Smooth muscle cell (in vitro differentiated cells): ENCODE results near the gene EN2. TPM values are rescaled to one million over a fixed set of nuclear protein-coding genes. Genes with fewer than 3 reads are reported as not detected.

Source experiments
- DNase-seq: peaks from one replicate; lab custom pipeline; 2025; ENCODE audit not compliant: unreplicated experiment; lab: John Stamatoyannopoulos, UW
- H2AFZ ChIP-seq: fragments of 200-600 bp; sonication (generic); 2 replicates; pipeline ENCODE4 v1.6.0; 2016; ENCODE audit warnings: antibody characterized with exemption, low read depth, mild to moderate bottlenecking
- H3F3A ChIP-seq: fragments of 200-600 bp; sonication (generic); 2 replicates; pipeline ENCODE4 v1.6.0; 2017; ENCODE audit warnings: antibody characterized with exemption, low read depth
- H3K27ac ChIP-seq: fragments of 200-600 bp; sonication (generic); 2 replicates; pipeline ENCODE4 v1.5.1; 2016; ENCODE audit warnings: low read depth, mild to moderate bottlenecking
- H3K27me3 ChIP-seq: fragments of 200-600 bp; sonication (generic); 2 replicates; pipeline ENCODE4 v1.6.1; 2016; ENCODE audit warnings: low read depth, mild to moderate bottlenecking
- H3K36me3 ChIP-seq: fragments of 200-600 bp; sonication (generic); 2 replicates; pipeline ENCODE4 v1.5.1; 2016; ENCODE audit warnings: low read depth
- H3K4me1 ChIP-seq: fragments of 200-600 bp; sonication (generic); 2 replicates; pipeline ENCODE4 v1.5.1; 2016; ENCODE audit warnings: low read depth
- H3K4me2 ChIP-seq: fragments of 200-600 bp; sonication (generic); 2 replicates; pipeline ENCODE4 v1.6.0; 2016; ENCODE audit warnings: mild to moderate bottlenecking
- H3K4me3 ChIP-seq: fragments of 200-600 bp; sonication (generic); 2 replicates; pipeline ENCODE4 v1.5.1; 2016; ENCODE audit warnings: mild to moderate bottlenecking
- H3K79me2 ChIP-seq: fragments of 200-600 bp; sonication (generic); 2 replicates; pipeline ENCODE4 v1.6.0; 2016; ENCODE audit warnings: low read depth, mild to moderate bottlenecking
- H3K9ac ChIP-seq: fragments of 200-600 bp; sonication (generic); 2 replicates; pipeline ENCODE4 v1.6.0; 2016; ENCODE audit warnings: low read depth
- H3K9me3 ChIP-seq: fragments of 200-600 bp; sonication (generic); replicated peaks from 2 replicates; pipeline ENCODE4 v1.5.1; 2016; ENCODE audit warnings: low read depth
- H4K20me1 ChIP-seq: fragments of 200-600 bp; sonication (generic); 2 replicates; pipeline ENCODE4 v1.6.0; 2016; ENCODE audit warnings: low read depth
- CTCF ChIP-seq: fragments of 200-600 bp; sonication (generic); IDR thresholded peaks from 2 replicates; pipeline ENCODE4 v1.5.1; 2017; ENCODE audit warnings: borderline replicate concordance, mild to moderate bottlenecking, antibody characterized with exemption; ENCODE audit not compliant: insufficient read depth, poor library complexity, severe bottlenecking
- WGBS: methylation state at CpG from one replicate; pipeline ENCODE4 v1.1.7; 2016; ENCODE audit warnings: low lambda C conversion rate; 5-methylcytosine and 5-hydroxymethylcytosine counted together
- polyA plus RNA-seq: library from polyadenylated mRNA; unstranded; fragments of >200 nt; fragmentation: Nextera tagmentation; extraction: Ambion mirVana; gene quantifications from 2 replicates; pipeline ENCODE4 v1.2.1, GENCODE V29; 2016
- total RNA-seq: library from RNA; depleted of rRNA; stranded (reverse); fragments of >200 nt; gene quantifications from 2 replicates; pipeline ENCODE4 v1.2.3, GENCODE V29; 2014

The EN2 gene
- total and polyA plus RNA-seq, 2 experiments from 2014 or later: not detected

GRCh38 chr7:155418941-155419755 is 38.8 kb upstream of the EN2 start:
- no peaks in the 10 kb centered on the region for H3K79me2 ChIP-seq
- H4K20me1 ChIP-seq: no peaks in the 10 kb centered on the region
- H3K27ac ChIP-seq: no peak overlapping the region
- no peaks in the 10 kb centered on the region for H3K9me3 ChIP-seq
- peaks cover 27% of the 10 kb centered on the region for H3K27me3 ChIP-seq
- no peaks in the 10 kb centered on the region for H3F3A ChIP-seq
- no peak overlapping the region for H3K4me2 ChIP-seq
- TF ChIP-seq CTCF: no peak
- no peak for DNase-seq
- H2AFZ ChIP-seq: no peak overlapping the region
- no peak overlapping the region for H3K4me3 ChIP-seq
- H3K36me3 ChIP-seq: no peaks in the 10 kb centered on the region
- 95% methylated on average over 16 of the region's 16 CpGs for WGBS
- no peaks in the 10 kb centered on the region for H3K4me1 ChIP-seq
- H3K9ac ChIP-seq: no peak overlapping the region

- no peaks in the 10 kb centered on the region for H4K20me1 ChIP-seq
- no peaks in the 10 kb centered on the region for H3F3A ChIP-seq
- no peak overlapping the region for H3K4me2 ChIP-seq
- peaks cover 35% of the 10 kb centered on the region for H3K27me3 ChIP-seq
- no peaks in the 10 kb centered on the region for H3K36me3 ChIP-seq
- H3K79me2 ChIP-seq: no peaks in the 10 kb centered on the region
- H3K27ac ChIP-seq: no peak overlapping the region
- no peak overlapping the region for H3K9ac ChIP-seq
- no peaks in the 10 kb centered on the region for H3K9me3 ChIP-seq
- no peak overlapping the region for H3K4me3 ChIP-seq
- DNase-seq: no peak
- H2AFZ ChIP-seq: no peak overlapping the region
- 87% methylated on average over 8 of the region's 8 CpGs for WGBS
- TF ChIP-seq CTCF: no peak
- no peaks in the 10 kb centered on the region for H3K4me1 ChIP-seq
These were observed 37.8 kb upstream of the EN2 start for GRCh38 chr7:155420116-155420515.

- H3K4me3 ChIP-seq: no peak overlapping the region
- H3K4me2 ChIP-seq: no peak overlapping the region
- H4K20me1 ChIP-seq: no peaks in the 10 kb centered on the region
- H3K27me3 ChIP-seq: peaks cover 56% of the 10 kb centered on the region
- no peak overlapping the region for H3K9ac ChIP-seq
- H3F3A ChIP-seq: no peaks in the 10 kb centered on the region
- no peak for DNase-seq
- no peak overlapping the region for H2AFZ ChIP-seq
- H3K9me3 ChIP-seq: no peaks in the 10 kb centered on the region
- no peak for TF ChIP-seq CTCF
- no peaks in the 10 kb centered on the region for H3K79me2 ChIP-seq
- no peak overlapping the region for H3K27ac ChIP-seq
- H3K4me1 ChIP-seq: no peaks in the 10 kb centered on the region
- H3K36me3 ChIP-seq: no peaks in the 10 kb centered on the region
- 86% methylated on average over 10 of the region's 10 CpGs for WGBS
These were observed 35.8 kb upstream of the EN2 start for GRCh38 chr7:155422151-155422550.
